VCaP (cell line): ENCODE results near the gene ROBO4.

Experiments used
- H3K27ac ChIP-seq: fragments of 450-650 bp; 2 replicates; pipeline ENCODE4 v1.5.1; 2017
- TF ChIP-seq, protein P1 (sequence below): fragments of 450-650 bp; conservative IDR thresholded peaks from 2 replicates; pipeline ENCODE4 v1.5.1; 2017; ENCODE audit warnings: mild to moderate bottlenecking, moderate library complexity

ROBO4 gene

DNA sequence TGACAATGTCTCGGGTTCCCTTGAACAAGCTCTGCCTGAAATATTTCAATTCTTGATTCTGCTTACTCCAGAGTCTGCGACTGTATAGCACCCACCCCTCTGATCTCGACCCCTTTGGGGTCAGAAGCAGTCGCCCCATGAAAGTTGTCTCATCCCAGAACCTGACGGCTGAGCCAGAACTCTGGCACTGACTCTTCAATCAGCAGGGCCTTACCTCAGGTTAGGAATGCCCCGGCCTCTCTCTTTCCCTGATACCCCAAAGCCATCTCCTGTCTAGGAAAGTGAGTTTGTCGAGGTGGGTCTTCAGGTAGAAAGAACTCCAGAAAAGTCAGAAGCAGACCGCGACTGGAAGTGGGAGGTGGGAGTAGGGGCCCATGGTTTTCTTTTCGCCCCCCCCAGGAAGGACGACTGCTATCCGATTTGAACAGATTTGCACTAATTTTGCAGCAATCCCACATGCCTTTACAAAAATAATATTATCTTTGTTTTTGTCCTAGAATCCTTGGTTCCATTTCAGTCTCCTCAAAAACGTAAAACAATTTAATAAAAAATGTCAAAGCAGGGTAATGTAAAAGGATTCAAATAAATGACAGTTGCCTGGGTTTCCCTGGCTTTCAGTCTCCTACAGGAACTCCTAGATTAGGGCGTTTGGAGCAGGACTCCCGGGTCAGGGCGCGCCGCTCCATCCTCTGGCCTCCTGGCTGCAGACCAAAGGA, 33.3 kb downstream of the ROBO4 start:
- H3K27ac ChIP-seq, result no peak overlapping the region
- TF ChIP-seq, protein P1, sequence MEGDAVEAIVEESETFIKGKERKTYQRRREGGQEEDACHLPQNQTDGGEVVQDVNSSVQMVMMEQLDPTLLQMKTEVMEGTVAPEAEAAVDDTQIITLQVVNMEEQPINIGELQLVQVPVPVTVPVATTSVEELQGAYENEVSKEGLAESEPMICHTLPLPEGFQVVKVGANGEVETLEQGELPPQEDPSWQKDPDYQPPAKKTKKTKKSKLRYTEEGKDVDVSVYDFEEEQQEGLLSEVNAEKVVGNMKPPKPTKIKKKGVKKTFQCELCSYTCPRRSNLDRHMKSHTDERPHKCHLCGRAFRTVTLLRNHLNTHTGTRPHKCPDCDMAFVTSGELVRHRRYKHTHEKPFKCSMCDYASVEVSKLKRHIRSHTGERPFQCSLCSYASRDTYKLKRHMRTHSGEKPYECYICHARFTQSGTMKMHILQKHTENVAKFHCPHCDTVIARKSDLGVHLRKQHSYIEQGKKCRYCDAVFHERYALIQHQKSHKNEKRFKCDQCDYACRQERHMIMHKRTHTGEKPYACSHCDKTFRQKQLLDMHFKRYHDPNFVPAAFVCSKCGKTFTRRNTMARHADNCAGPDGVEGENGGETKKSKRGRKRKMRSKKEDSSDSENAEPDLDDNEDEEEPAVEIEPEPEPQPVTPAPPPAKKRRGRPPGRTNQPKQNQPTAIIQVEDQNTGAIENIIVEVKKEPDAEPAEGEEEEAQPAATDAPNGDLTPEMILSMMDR, result no peak

DNA sequence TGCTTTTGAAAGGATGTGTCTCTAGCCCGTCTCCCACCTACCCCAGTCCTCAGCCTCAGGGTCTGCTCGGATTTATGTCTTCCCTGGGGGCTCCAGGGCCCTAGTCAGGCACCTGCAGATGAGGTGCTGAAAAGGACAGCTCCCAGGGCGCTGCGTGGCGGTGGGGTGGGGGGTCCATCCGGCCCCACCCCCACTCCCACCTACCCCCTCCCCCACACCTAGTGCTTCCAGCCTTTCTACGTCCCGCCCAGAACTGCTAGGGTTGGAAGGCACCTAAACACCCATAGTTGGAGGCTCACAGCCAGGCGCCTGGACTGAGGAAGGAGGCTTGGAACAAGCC, 33.9 kb downstream of the ROBO4 start:
- TF ChIP-seq, protein P1, result no peak
- no peak overlapping the region for H3K27ac ChIP-seq

DNA sequence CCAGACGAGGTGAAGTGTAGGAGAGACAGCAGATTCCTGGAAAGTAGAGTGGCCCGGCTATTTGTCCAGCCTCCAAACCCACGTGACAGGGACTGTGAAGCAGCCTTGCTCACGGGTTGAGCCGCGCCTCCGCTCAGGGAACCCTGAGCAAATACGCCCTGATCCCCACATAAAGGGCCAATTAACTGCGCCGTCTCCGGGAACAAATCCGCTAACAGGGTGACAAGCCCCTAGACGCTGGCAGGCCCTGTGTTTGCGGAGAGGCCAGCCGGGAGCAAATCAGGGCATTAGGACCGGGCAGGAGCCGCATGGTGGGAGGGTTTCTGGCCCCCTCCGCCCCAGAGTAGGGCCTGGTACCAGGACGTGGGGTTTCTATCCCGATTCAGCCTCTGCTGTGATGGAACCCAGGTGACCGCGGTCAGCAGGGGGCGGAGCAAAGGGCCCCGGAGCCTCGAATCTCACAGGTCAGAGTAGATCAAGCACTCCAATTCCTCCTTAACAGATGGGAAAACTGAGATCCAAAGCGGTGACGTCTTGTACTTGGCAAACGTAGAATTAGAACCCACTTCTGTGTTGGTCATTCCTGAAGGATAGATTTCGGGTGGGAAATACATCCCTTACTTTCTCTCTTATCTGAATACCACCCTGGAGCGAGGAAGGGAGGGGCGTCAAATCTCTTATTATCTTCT, 34.4 kb downstream of the ROBO4 start:
- TF ChIP-seq, protein P1, result no peak
- H3K27ac ChIP-seq, result no peak overlapping the region

DNA sequence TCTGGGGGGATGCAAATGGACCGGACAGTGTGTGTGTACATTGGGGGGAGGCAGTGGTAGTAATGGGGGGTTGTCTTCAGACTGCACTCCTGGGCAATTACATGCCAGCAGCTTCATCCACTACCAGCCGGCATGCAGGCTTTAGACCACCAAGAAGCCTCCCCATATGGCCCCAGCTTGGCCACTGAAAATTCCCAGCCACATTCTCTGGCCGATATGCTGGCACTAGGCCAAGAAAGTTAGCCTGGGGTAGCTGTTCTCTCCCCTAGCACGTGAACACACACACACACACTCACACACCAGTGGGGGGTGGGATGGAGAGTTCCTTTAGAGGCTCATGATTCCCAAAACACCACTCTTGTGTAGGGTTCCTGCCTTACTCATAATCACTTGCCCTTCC, 36.0 kb downstream of the ROBO4 start:
- H3K27ac ChIP-seq, result no peak overlapping the region
- TF ChIP-seq, protein P1, result no peak

DNA sequence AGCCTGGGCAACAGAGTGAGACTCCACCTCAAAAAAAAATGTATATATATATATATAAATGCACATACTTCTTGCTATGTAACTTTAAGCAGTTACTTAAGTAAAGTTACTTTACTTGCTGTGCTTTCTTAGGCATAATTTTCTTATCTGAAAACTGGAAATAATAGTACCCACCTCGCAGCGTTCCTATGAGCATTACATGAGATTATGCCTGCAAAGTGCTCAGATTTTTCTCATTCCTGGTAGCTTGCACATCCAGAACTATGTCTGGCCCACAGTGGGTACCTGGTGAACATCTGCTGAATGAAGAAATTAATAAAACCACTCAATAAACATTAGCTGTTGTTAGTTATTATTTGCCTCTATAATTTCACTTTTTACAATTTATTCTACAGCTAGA, 38.5 kb downstream of the ROBO4 start:
- TF ChIP-seq, protein P1, result no peak

DNA sequence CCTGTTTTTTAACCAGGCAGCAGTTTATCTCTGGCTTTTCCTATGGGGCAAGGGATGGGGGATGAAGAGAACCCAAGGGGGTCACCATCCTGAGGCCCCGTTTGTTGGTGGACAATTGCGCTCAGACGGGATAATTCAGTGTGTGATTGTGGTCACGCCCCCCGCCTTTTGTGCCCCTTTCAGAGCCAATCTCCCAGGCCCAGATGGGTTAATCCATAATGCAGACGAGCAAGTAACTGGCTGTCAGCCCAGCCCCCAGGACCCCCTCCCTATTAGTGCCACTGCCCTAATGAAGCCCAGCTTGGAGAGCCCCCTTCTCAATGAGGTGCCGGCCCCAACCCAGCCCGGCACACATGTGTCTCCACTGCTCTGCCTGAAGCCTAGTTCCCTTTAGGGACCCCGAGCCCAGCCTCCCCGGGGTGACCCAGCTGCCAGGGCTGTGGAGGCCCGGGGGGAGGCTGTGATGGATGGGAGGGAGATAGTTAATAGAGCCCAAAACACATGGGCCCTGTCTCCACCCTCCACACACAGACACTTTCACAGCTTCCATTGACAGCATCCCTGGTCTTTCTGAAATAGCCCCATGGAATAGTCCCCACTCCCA, 51.5 kb downstream of the ROBO4 start:
- H3K27ac ChIP-seq, result no peak overlapping the region
- TF ChIP-seq, protein P1, result no peak

More for the DNA sequence above, 38.5 kb downstream of the ROBO4 start:
- no peak overlapping the region for H3K27ac ChIP-seq

DNA sequence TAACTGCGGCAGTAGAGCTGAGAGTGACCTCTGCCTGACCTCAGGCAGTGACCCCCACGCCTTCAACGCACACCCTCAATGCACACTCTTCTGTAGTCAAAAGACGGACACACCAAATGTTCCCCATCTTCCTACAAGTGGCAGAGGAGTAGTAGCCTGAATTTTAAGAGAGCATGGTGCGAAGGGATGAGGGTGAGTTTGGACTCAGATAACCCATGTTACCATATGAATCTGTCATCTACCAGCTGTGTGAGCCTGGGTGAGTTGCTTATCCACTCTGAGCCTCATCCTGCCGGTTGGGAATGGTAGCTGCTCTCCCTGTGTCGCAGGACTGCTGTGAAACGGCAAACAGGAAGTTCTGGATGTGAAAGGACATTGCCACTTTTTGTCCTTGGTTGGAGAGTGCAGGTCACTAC, 53.0 kb downstream of the ROBO4 start:
- TF ChIP-seq, protein P1, result no peak
- no peak overlapping the region for H3K27ac ChIP-seq
